Osteoblast (primary cell): Measurements from ENCODE around the gene NOX5. TPM values are rescaled to one million over a fixed set of nuclear protein-coding genes. Genes with fewer than 3 reads are reported as not detected.
A peak's percentile ranks its signal among the peaks of the same experiment; 100 is the strongest.

Experiments
- DNase-seq: peaks from one replicate; pipeline ENCODE4 v3.0.0; 2011; ENCODE audit warnings: low spot score, mixed read lengths; ENCODE audit not compliant: insufficient read length; ENCODE audit errors: missing footprints
- H2AFZ ChIP-seq: 2 replicates; pipeline ENCODE4 v1.6.0; 2011; ENCODE audit warnings: mild to moderate bottlenecking, low read length
- H3K27ac ChIP-seq: 2 replicates; pipeline ENCODE4 v1.5.1; 2011; ENCODE audit warnings: mild to moderate bottlenecking, low read depth, low read length, moderate library complexity
- H3K27me3 ChIP-seq: 2 replicates; pipeline ENCODE4 v1.6.0; 2012; ENCODE audit warnings: mild to moderate bottlenecking, control low read depth, inconsistent platforms, low read length, moderate library complexity; ENCODE audit not compliant: insufficient read depth
- H3K36me3 ChIP-seq: 2 replicates; pipeline ENCODE4 v1.5.1; 2011; ENCODE audit warnings: mild to moderate bottlenecking, low read length, control low read depth, moderate library complexity; ENCODE audit not compliant: insufficient read depth
- H3K4me1 ChIP-seq: 2 replicates; pipeline ENCODE4 v1.5.1; 2011; ENCODE audit warnings: mild to moderate bottlenecking, low read length, control low read depth, moderate library complexity; ENCODE audit not compliant: insufficient read depth
- H3K4me2 ChIP-seq: 2 replicates; pipeline ENCODE4 v1.6.0; 2011; ENCODE audit warnings: mild to moderate bottlenecking, low read length; ENCODE audit not compliant: insufficient read depth
- H3K4me3 ChIP-seq: fragments of 200-600 bp; sonication (generic); 3 replicates; pipeline ENCODE4 v1.5.1; 2012; ENCODE audit warnings: mild to moderate bottlenecking, low read length, inconsistent platforms; ENCODE audit not compliant: insufficient read depth
- H3K79me2 ChIP-seq: 2 replicates; pipeline ENCODE4 v1.6.0; 2012; ENCODE audit warnings: mild to moderate bottlenecking, low read length, control low read depth, inconsistent platforms; ENCODE audit not compliant: insufficient read depth
- H3K9me3 ChIP-seq: 2 replicates; pipeline ENCODE4 v1.5.1; 2011; ENCODE audit warnings: low read depth, low read length, control low read depth
- H4K20me1 ChIP-seq: 2 replicates; pipeline ENCODE4 v1.6.0; 2012; ENCODE audit warnings: mild to moderate bottlenecking, low read length, control low read depth; ENCODE audit not compliant: insufficient read depth
- CTCF ChIP-seq: IDR thresholded peaks from 2 replicates; pipeline ENCODE4 v1.5.1; 2011; ENCODE audit warnings: mild to moderate bottlenecking, low read depth, low read length, moderate library complexity; ENCODE audit errors: extremely low read depth
- total RNA-seq: library from RNA; depleted of rRNA; stranded (reverse); fragments of >200 nt; gene quantifications from 2 replicates; pipeline ENCODE4 v1.2.3, GENCODE V29; 2012

NOX5 gene
- total RNA-seq, 1 donor: 0.36 TPM

GRCh38 chr15:69082554-69082953 lies 68.1 kb downstream of the NOX5 start:
- H3K36me3 ChIP-seq: no peaks in the 10 kb centered on the region
- DNase-seq: no peak
- peaks cover 36% of the 10 kb centered on the region for H3K27me3 ChIP-seq
- TF ChIP-seq CTCF: no peak
- H3K4me3 ChIP-seq: no peak overlapping the region
- no peaks in the 10 kb centered on the region for H3K79me2 ChIP-seq
- H3K9me3 ChIP-seq: no peaks in the 10 kb centered on the region
- no peak overlapping the region for H3K27ac ChIP-seq
- no peak overlapping the region for H2AFZ ChIP-seq
- H3K4me2 ChIP-seq: peak overlapping the region; percentile 26
- peaks cover 25% of the 10 kb centered on the region for H3K4me1 ChIP-seq
- no peaks in the 10 kb centered on the region for H4K20me1 ChIP-seq

GRCh38 chr15:69084404-69085030 lies 70.0 kb downstream of the NOX5 start:
- H3K79me2 ChIP-seq: no peaks in the 10 kb centered on the region
- DNase-seq: no peak
- peaks cover 25% of the 10 kb centered on the region for H3K4me1 ChIP-seq
- no peaks in the 10 kb centered on the region for H3K9me3 ChIP-seq
- H4K20me1 ChIP-seq: no peaks in the 10 kb centered on the region
- H3K36me3 ChIP-seq: no peaks in the 10 kb centered on the region
- H3K4me3 ChIP-seq: no peak overlapping the region
- H3K4me2 ChIP-seq: no peak overlapping the region
- H2AFZ ChIP-seq: no peak overlapping the region
- no peak overlapping the region for H3K27ac ChIP-seq
- H3K27me3 ChIP-seq: peaks cover 42% of the 10 kb centered on the region
- TF ChIP-seq CTCF: no peak

GRCh38 chr15:69085325-69086081 lies 71.0 kb downstream of the NOX5 start:
- H3K36me3 ChIP-seq: no peaks in the 10 kb centered on the region
- no peaks in the 10 kb centered on the region for H3K79me2 ChIP-seq
- H3K4me3 ChIP-seq: no peak overlapping the region
- DNase-seq: no peak
- no peaks in the 10 kb centered on the region for H4K20me1 ChIP-seq
- H2AFZ ChIP-seq: no peak overlapping the region
- H3K4me2 ChIP-seq: no peak overlapping the region
- peaks cover 25% of the 10 kb centered on the region for H3K4me1 ChIP-seq
- no peak overlapping the region for H3K27ac ChIP-seq
- H3K27me3 ChIP-seq: peaks cover 51% of the 10 kb centered on the region
- no peak for TF ChIP-seq CTCF
- H3K9me3 ChIP-seq: no peaks in the 10 kb centered on the region

- Histone ChIP-seq H3K27me3 (peaks cover 55% of the 10 kb centered on the region), H3K27ac (no peak overlapping the region), H3K79me2 (no peaks in the 10 kb centered on the region), H2AFZ (no peak overlapping the region), H3K36me3 (no peaks in the 10 kb centered on the region), H4K20me1 (no peaks in the 10 kb centered on the region), H3K4me3 (no peak overlapping the region), H3K4me1 (peaks cover 14% of the 10 kb centered on the region), H3K4me2 (no peak overlapping the region), H3K9me3 (no peaks in the 10 kb centered on the region)
- TF ChIP-seq CTCF: no peak
- DNase-seq: no peak
These were observed 72.1 kb downstream of the NOX5 start for GRCh38 chr15:69086427-69087204.
